GM12873 (cell line): ENCODE data around the gene TOMM40L.

Experiments used
- TF ChIP-seq, protein P1 (sequence below): IDR thresholded peaks from 2 replicates; pipeline ENCODE4 v1.5.1; 2012; ENCODE audit warnings: low read depth, mild to moderate bottlenecking, moderate library complexity, low read length, control low read depth; ENCODE audit not compliant: insufficient read depth; ENCODE audit errors: missing control alignments

The TOMM40L gene

DNA sequence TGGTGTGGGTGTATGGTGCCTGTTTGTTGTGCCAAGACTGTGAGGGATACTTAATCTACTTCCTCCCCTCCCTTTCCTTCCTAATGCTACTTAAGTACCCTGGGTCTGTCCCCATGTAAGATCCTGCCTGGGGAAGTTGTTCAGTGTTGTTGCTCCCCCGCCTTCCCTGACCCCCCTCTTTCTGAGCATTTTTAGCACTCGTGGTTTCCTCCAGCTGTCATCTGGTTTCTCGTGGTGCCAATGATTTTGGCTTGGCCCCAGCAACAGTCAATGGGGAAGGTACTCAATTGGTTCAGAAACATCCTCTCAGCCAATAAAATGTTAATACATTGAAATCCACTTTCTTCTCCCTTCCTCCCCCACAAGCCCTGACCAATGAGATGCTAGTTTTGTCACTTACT, 40.6 kb upstream of the TOMM40L start:
- TF ChIP-seq, protein P1, sequence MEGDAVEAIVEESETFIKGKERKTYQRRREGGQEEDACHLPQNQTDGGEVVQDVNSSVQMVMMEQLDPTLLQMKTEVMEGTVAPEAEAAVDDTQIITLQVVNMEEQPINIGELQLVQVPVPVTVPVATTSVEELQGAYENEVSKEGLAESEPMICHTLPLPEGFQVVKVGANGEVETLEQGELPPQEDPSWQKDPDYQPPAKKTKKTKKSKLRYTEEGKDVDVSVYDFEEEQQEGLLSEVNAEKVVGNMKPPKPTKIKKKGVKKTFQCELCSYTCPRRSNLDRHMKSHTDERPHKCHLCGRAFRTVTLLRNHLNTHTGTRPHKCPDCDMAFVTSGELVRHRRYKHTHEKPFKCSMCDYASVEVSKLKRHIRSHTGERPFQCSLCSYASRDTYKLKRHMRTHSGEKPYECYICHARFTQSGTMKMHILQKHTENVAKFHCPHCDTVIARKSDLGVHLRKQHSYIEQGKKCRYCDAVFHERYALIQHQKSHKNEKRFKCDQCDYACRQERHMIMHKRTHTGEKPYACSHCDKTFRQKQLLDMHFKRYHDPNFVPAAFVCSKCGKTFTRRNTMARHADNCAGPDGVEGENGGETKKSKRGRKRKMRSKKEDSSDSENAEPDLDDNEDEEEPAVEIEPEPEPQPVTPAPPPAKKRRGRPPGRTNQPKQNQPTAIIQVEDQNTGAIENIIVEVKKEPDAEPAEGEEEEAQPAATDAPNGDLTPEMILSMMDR = no peak

DNA sequence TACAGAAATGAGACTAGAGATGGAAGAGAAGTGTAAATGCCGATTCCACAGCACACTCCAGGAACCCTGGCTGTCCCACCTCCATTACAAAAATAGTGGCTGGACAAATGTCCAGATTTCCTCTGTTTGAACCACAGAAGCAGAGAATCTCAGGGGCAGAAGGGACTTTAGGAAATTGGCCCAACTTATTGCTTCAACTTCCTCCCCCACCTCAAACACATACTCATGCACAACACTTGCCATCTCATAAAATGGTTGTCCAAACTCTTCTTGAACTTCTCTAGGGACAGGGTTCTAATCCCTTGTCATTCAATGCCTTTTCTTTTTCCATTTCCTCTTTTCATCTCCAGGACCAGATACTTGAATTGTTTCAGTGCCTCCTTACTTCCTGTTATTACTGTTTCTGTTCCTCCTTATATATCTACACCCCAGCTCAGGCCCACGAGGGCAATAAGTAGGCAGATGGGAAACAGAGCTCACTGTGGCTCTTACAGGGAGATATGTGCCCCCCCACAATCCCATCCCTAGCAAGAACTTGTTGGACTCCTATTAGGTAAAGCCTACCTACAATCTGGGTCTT, 40.0 kb upstream of the TOMM40L start:
- TF ChIP-seq, protein P1 = no peak

DNA sequence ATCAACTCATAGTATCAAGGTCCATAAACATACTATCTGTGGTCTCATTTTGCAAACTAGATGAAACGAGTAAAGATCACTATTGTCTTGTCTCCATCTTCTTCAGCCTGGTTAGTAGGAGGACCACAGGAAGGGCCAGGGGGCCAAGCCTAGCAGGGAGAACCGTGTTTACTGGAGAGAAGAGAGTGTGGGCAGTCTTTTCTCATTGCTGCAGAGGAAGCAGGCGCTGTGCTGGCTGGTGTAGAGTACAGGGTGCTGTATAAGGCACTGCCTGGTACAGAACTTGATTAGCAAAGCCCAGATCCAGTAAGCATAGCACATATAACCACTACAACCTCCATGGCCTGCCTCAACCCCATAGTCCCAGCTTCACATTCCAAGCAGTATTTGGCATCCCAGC, 38.5 kb upstream of the TOMM40L start:
- TF ChIP-seq, protein P1 = no peak

DNA sequence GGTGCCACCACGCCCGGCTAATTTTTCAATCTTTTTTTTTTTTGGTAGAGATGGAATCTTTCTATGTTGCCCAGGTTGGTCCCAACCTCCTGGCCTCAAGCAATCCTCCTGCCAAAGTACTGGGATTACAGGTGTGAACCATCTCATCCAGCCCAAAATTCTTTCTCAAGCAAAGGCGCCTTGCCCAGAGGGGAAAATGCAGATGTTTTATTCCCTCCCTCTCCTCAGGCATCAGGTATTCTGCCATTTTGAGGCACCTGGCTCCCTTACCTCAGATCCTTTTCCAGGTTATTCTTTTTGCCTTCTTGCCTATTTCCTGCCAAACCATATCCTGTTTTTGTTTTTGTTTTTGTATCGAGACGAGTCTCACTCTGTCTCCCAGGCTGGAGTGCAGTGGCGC, 37.5 kb upstream of the TOMM40L start:
- TF ChIP-seq, protein P1 = no peak

DNA sequence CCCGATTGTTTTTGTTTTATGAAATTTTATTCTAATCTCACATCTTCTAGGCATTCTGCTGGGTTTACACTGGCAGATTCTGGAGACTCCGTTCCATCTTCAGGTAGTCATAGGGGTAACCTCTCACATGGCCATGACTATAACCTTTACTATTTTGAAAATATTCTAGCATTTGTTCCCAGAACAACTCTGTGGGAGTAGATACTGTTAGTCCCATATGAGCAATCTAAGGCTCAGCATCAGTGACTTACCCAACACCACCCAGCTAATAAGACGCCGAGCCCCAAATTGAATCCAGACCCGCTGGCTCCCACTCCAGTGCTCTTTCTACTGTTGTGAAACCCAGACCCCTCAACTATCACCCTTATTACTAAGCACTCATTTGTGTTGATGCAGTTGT, 36.8 kb upstream of the TOMM40L start:
- TF ChIP-seq, protein P1 = no peak

DNA sequence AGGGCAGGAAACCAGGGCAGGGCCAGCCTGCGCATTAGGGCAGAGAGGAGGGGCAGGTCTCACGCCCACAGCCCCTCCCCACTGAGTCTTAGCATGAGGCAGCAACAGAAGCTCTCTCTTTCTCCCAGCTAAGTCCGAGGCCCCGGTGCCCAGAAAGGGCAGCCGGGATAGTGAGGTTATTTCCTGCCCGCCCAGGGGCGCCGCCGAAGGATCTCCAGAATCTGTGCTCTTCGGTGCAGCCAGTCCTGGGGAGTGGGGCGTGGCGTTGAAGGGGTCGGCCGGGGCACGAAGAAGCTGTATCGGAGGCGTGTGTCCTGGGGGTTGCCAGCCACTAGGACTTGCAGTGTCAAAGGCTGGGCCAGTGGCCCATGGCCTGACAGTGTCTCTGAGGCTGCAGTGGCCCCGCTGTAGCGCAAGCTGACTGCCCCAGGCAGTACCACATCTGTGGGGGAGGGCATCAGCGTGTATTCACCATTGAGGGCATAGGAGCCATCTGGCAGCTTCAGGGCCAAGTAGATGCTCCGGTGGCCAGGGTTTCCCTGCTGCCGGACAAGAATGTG, 34.8 kb upstream of the TOMM40L start:
- TF ChIP-seq, protein P1 = no peak

DNA sequence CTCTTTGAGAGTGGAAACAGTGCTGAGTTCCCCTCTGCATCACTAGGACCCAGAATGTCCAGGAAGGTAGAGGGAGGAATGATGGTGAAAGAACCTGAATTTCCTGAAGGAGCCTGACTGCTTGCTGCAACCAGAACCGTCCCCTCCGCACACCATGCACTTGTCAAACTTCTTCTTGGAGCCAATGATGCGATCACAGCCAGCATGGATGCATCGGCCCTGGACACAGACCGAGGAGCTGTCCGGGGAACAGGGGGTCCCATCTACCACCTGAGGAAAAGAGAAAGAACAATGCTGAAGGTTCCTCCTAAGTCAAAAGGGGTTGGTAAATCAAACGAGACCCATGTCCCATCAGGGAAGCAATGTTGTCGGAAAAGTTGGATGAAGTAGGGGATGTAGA, 33.9 kb upstream of the TOMM40L start:
- TF ChIP-seq, protein P1 = no peak
